ENCODE measurements around the gene SDK2. TPM values are rescaled to one million over a fixed set of nuclear protein-coding genes. Genes with fewer than 3 reads are reported as not detected.

Gene SDK2
- total RNA-seq, 1 donor from 2014 or later: 11.2 TPM

DNA sequence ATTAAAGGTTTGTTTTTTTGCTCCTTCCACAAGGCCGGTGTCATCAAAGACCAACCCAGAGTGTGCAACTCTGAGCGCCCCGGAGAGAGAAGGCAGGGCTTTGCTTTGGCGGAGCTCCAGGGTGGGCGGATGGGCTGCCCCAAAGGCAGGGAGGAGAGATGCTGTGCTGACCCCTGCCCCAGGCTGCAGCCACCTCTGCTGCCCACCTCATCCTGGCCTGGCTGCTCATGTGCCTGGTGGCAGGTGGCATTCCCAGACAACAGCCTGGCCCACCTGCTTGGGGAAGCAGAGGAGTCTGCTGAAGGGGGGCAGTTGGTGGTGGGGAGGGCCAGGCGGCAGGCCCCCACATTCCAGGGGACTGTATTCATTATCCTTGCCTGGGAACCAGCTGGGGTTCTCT is 122.1 kb downstream of the SDK2 start:
- Histone ChIP-seq H3K9me3 (ENCODE audit: insufficient read depth, low read depth, low read length) (no peaks in the 10 kb centered on the region), H3K27me3 (ENCODE audit: insufficient read depth, low read length) (no peaks in the 10 kb centered on the region), H3K4me1 (ENCODE audit: insufficient read depth, low read length) (no peaks in the 10 kb centered on the region), H3K36me3 (ENCODE audit: insufficient read depth, low read length) (no peaks in the 10 kb centered on the region), H3K4me2 (ENCODE audit: low read length) (no peak overlapping the region), H4K20me1 (ENCODE audit: insufficient read depth, low read length) (no peaks in the 10 kb centered on the region), H3K9ac (ENCODE audit: low read length) (no peak overlapping the region), H2AFZ (ENCODE audit: low read depth, low read length) (no peak overlapping the region), H3K79me2 (ENCODE audit: insufficient read depth, low read length) (no peaks in the 10 kb centered on the region), H3K27ac (ENCODE audit: low read depth, low read length) (no peak overlapping the region), H3K4me3 (ENCODE audit: insufficient read depth, low read depth, low read length) (no peak overlapping the region)
- Mint-ChIP-seq H3K36me3 (ENCODE audit: low read depth, unreplicated experiment) (peaks cover 3% of the 10 kb centered on the region), H3K4me1 (ENCODE audit: low read depth, unreplicated experiment) (peaks cover 3% of the 10 kb centered on the region), H3K4me3 (ENCODE audit: unreplicated experiment) (no peak overlapping the region), H3K27me3 (ENCODE audit: low read depth, unreplicated experiment) (peaks cover 42% of the 10 kb centered on the region), H3K27ac (ENCODE audit: unreplicated experiment) (no peak overlapping the region), H3K9me3 (ENCODE audit: unreplicated experiment) (peaks cover 1% of the 10 kb centered on the region)
- no peak for TF ChIP-seq CTCF (IDR thresholded peaks at IDR 0.05; ENCODE audit: insufficient read depth, low read depth, low read length)
- TF ChIP-seq EZH2 (IDR thresholded peaks at IDR 0.05; ENCODE audit: insufficient read depth, low read length): no peak
- DNase-seq (ENCODE audit: low read depth): no peak
- FAIRE-seq: no peak

GRCh38 chr17:73521376-73521775 is 122.9 kb downstream of the SDK2 start:
- no peak overlapping the region for H3K4me3 ChIP-seq (ENCODE audit: insufficient read depth, low read depth, low read length)
- FAIRE-seq: no peak
- H2AFZ ChIP-seq (ENCODE audit: low read depth, low read length): no peak overlapping the region
- H3K36me3 ChIP-seq (ENCODE audit: insufficient read depth, low read length): no peaks in the 10 kb centered on the region
- no peaks in the 10 kb centered on the region for H3K27me3 ChIP-seq (ENCODE audit: insufficient read depth, low read length)
- no peak overlapping the region for H3K9ac ChIP-seq (ENCODE audit: low read length)
- no peaks in the 10 kb centered on the region for H4K20me1 ChIP-seq (ENCODE audit: insufficient read depth, low read length)
- Mint-ChIP-seq H3K36me3 (ENCODE audit: low read depth, unreplicated experiment) (peaks cover 5% of the 10 kb centered on the region), H3K4me1 (ENCODE audit: low read depth, unreplicated experiment) (no peaks in the 10 kb centered on the region), H3K9me3 (ENCODE audit: unreplicated experiment) (peaks cover 2% of the 10 kb centered on the region), H3K27ac (ENCODE audit: unreplicated experiment) (no peak overlapping the region), H3K27me3 (ENCODE audit: low read depth, unreplicated experiment) (peaks cover 40% of the 10 kb centered on the region), H3K4me3 (ENCODE audit: unreplicated experiment) (no peak overlapping the region)
- H3K27ac ChIP-seq (ENCODE audit: low read depth, low read length): no peak overlapping the region
- no peak for DNase-seq (ENCODE audit: low read depth)
- no peaks in the 10 kb centered on the region for H3K79me2 ChIP-seq (ENCODE audit: insufficient read depth, low read length)
- H3K9me3 ChIP-seq (ENCODE audit: insufficient read depth, low read depth, low read length): no peaks in the 10 kb centered on the region
- no peaks in the 10 kb centered on the region for H3K4me1 ChIP-seq (ENCODE audit: insufficient read depth, low read length)
- H3K4me2 ChIP-seq (ENCODE audit: low read length): no peak overlapping the region
- TF ChIP-seq CTCF (IDR thresholded peaks at IDR 0.05; ENCODE audit: insufficient read depth, low read depth, low read length) (no peak), EZH2 (IDR thresholded peaks at IDR 0.05; ENCODE audit: insufficient read depth, low read length) (no peak)

- H3K9me3 ChIP-seq (ENCODE audit: insufficient read depth, low read depth, low read length): no peaks in the 10 kb centered on the region
- Mint-ChIP-seq H3K27ac (ENCODE audit: unreplicated experiment) (no peak overlapping the region), H3K27me3 (ENCODE audit: low read depth, unreplicated experiment) (peaks cover 31% of the 10 kb centered on the region), H3K9me3 (ENCODE audit: unreplicated experiment) (peaks cover 2% of the 10 kb centered on the region), H3K4me3 (ENCODE audit: unreplicated experiment) (no peak overlapping the region), H3K4me1 (ENCODE audit: low read depth, unreplicated experiment) (no peaks in the 10 kb centered on the region), H3K36me3 (ENCODE audit: low read depth, unreplicated experiment) (peaks cover 3% of the 10 kb centered on the region)
- no peaks in the 10 kb centered on the region for H3K79me2 ChIP-seq (ENCODE audit: insufficient read depth, low read length)
- H3K9ac ChIP-seq (ENCODE audit: low read length): no peak overlapping the region
- no peak for TF ChIP-seq EZH2 (IDR thresholded peaks at IDR 0.05; ENCODE audit: insufficient read depth, low read length)
- TF ChIP-seq CTCF (IDR thresholded peaks at IDR 0.05; ENCODE audit: insufficient read depth, low read depth, low read length): no peak
- no peak overlapping the region for H2AFZ ChIP-seq (ENCODE audit: low read depth, low read length)
- H4K20me1 ChIP-seq (ENCODE audit: insufficient read depth, low read length): no peaks in the 10 kb centered on the region
- no peaks in the 10 kb centered on the region for H3K27me3 ChIP-seq (ENCODE audit: insufficient read depth, low read length)
- no peak overlapping the region for H3K27ac ChIP-seq (ENCODE audit: low read depth, low read length)
- FAIRE-seq (no peak), DNase-seq (ENCODE audit: low read depth) (no peak)
- H3K36me3 ChIP-seq (ENCODE audit: insufficient read depth, low read length): no peaks in the 10 kb centered on the region
- no peak overlapping the region for H3K4me3 ChIP-seq (ENCODE audit: insufficient read depth, low read depth, low read length)
- no peaks in the 10 kb centered on the region for H3K4me1 ChIP-seq (ENCODE audit: insufficient read depth, low read length)
- H3K4me2 ChIP-seq (ENCODE audit: low read length): no peak overlapping the region
Measured at GRCh38 chr17:73520369-73520761, 123.9 kb downstream of the SDK2 start.
